ENCODE results near the gene PRAMEF18. TPM values are rescaled to one million over a fixed set of nuclear protein-coding genes. Genes with fewer than 3 reads are reported as not detected.
"Not testable (repeated sequence)": the region's sequence is repeated elsewhere in the genome, so short reads cannot be mapped to it uniquely, and the experiment has no call there.

PRAMEF18 gene
- total RNA-seq, 1 donor from 2014 or later, result not detected

DNA sequence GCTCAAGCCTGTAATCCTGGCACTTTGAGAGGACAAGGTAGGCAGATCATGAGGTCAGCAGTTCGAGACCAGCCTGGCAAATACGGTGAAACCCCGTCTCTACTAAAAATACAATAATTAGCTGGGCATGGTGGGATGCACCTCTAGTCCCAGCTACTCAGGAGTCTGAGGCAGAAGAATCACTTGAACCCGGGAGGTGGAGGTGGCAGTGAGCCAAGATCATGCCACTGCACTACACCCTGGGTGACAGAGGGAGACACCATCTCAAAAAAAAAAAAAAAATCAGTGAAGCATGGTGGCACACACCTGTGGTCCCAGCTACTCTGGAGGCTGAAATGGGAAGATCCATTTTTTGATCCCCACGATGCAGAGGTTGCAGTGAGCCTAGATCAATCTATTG, 4.1 kb upstream of the PRAMEF18 start:
- H3K4me3 ChIP-seq; H3K27ac ChIP-seq; H3K9me3 ChIP-seq; H3K27me3 ChIP-seq; H3K4me1 ChIP-seq; DNase-seq (ENCODE audit: low spot score in 2 of 2); H3K36me3 ChIP-seq; intact Hi-C loops (cut with DNase I): not testable (repeated sequence)

DNA sequence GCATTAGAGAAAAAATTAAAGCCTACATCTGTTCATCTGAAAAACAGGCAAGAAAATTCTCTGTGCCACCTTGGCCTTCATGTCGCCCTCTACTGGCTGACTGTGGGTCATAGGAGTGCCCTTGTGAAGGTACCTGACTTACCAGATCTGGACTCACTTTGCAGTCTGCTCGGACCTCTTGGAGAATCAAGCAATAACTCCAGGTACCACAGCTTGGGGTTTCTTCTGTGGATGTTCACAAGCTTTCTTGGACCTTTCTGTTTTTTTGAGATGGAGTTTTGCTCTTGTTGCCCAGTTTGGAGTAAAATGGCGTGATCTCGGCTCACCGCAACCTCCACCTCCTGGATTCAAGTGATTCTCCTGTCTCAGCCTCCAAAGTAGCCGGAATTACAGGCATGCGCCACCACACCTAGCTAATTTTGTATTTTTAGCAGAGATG, 2.4 kb upstream of the PRAMEF18 start:
- intact Hi-C loops (cut with DNase I), result no loop called here
- no peaks in the 10 kb centered on the region for H3K36me3 ChIP-seq
- no peaks in the 10 kb centered on the region for H3K27me3 ChIP-seq
- H3K4me1 ChIP-seq, result no peaks in the 10 kb centered on the region
- H3K9me3 ChIP-seq, result no peaks in the 10 kb centered on the region
- no peak overlapping the region for H3K4me3 ChIP-seq
- no peak overlapping the region for H3K27ac ChIP-seq
- DNase-seq (ENCODE audit: low spot score in 2 of 2), result no peak
- TF ChIP-seq CTCF (IDR thresholded peaks at IDR 0.05), result peak in 1 of 3 experiments; percentile 31

GRCh38 chr1:13227271-13228055, 1.5 kb upstream of the PRAMEF18 start:
- H3K27me3 ChIP-seq; H3K4me1 ChIP-seq; H3K27ac ChIP-seq; intact Hi-C loops (cut with DNase I); H3K36me3 ChIP-seq; H3K4me3 ChIP-seq; H3K9me3 ChIP-seq; DNase-seq (ENCODE audit: low spot score in 2 of 2): not testable (repeated sequence)

GRCh38 chr1:13224480-13225060, 1.4 kb downstream of the PRAMEF18 start:
- Histone ChIP-seq H3K4me1 (no peaks in the 10 kb centered on the region), H3K27me3 (no peaks in the 10 kb centered on the region), H3K9me3 (no peaks in the 10 kb centered on the region), H3K27ac (no peak overlapping the region), H3K4me3 (no peak overlapping the region), H3K36me3 (no peaks in the 10 kb centered on the region)
- DNase-seq (ENCODE audit: low spot score in 2 of 2), result no peak
- no peak for TF ChIP-seq CTCF (IDR thresholded peaks at IDR 0.05)
- intact Hi-C loops (cut with DNase I), result no loop called here

DNA sequence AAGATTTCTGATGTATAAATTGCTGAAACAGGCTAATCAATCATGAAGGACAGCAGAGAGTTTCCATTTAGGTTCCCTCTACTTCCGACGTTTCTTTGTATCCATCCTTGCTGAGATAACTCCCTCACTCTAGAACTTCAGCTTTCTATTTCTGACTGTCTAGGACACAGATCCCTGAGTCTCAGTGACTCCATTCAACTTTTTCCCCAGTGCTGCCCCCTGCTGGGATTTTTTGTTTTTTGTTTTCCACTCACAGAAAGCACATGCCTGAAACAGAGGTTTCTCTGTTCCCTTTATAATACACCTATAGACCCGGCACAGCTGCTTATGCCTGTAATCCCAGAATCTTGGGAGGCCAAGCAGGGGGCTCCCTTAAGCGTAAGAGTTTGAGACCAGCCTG, 3.2 kb downstream of the PRAMEF18 start:
- H3K9me3 ChIP-seq; H3K4me3 ChIP-seq; intact Hi-C loops (cut with DNase I); H3K27ac ChIP-seq; DNase-seq (ENCODE audit: low spot score in 2 of 2); H3K36me3 ChIP-seq; H3K4me1 ChIP-seq; H3K27me3 ChIP-seq: not testable (repeated sequence)

DNA sequence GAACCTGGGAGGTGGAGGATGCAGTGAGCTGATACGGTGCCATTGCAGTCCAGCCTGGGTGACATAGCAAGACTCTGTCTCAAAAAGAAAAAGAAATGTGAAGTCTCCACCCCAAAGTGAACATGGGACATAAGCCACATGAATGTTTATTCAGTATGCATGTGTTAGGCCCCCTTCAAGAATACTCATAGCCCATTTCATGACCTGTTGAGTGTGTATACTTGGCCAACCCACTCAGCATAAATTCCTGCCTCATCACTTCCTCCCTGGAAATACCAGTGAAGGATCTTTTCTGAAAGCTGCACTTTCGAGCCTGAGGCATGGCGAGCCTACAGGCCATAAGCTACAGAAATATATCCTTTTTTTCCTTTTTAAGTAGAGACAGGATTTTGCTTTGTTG, 6.8 kb downstream of the PRAMEF18 start:
- H3K27me3 ChIP-seq; H3K9me3 ChIP-seq; DNase-seq (ENCODE audit: low spot score in 2 of 2); H3K4me1 ChIP-seq; H3K27ac ChIP-seq; H3K36me3 ChIP-seq; H3K4me3 ChIP-seq; intact Hi-C loops (cut with DNase I): not testable (repeated sequence)

GRCh38 chr1:13216619-13217018, 9.3 kb downstream of the PRAMEF18 start:
- H3K4me3 ChIP-seq; intact Hi-C loops (cut with DNase I); H3K9me3 ChIP-seq; H3K4me1 ChIP-seq; H3K27ac ChIP-seq; H3K27me3 ChIP-seq; H3K36me3 ChIP-seq; DNase-seq (ENCODE audit: low spot score in 2 of 2): not testable (repeated sequence)

DNA sequence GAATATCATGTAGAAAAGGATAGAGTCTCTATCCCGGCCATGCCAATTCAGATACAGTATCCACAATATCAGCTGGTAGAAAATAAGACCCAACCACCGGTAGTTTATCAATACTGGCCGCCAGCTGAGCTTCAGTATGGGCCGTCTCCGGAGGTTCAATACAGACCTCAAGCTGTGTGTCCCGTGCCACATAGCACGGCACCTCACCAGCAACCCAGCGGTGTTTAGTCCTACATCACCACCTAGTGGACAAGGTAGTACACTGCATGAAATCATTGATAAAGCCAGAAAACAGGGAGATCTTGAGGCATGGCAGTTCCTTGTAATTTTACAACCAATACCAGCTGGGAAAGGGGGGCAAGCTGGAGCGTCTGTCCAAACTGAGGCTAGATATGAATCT, 17.2 kb downstream of the PRAMEF18 start:
- H3K4me3 ChIP-seq; DNase-seq (ENCODE audit: low spot score in 2 of 2); intact Hi-C loops (cut with DNase I); H3K9me3 ChIP-seq; H3K27me3 ChIP-seq; H3K27ac ChIP-seq; H3K4me1 ChIP-seq; H3K36me3 ChIP-seq: not testable (repeated sequence)

- intact Hi-C loops (cut with DNase I); H3K36me3 ChIP-seq; H3K4me1 ChIP-seq; H3K9me3 ChIP-seq; H3K4me3 ChIP-seq; H3K27me3 ChIP-seq; DNase-seq (ENCODE audit: low spot score in 2 of 2); H3K27ac ChIP-seq: not testable (repeated sequence)
Observed at GRCh38 chr1:13201309-13201708, 24.6 kb downstream of the PRAMEF18 start, which contains the start of gene PRAMEF13. TSS of gene PRAMEF13 (minus strand) at chr1:13201409. CDS start at chr1:13199589, 1,820 bp downstream.

Other genes starting within 250 kb of the PRAMEF18 start
- not detected for gene PRAMEF27, start 169.6 kb downstream of the PRAMEF18 start, total RNA-seq
- gene HNRNPCL3, start 165.4 kb downstream of the PRAMEF18 start, total RNA-seq, result not detected
- gene PRAMEF25, start 155.4 kb downstream of the PRAMEF18 start, total RNA-seq, result not detected
- not detected for gene HNRNPCL2, start 109.3 kb downstream of the PRAMEF18 start, total RNA-seq
- gene PRAMEF26, start 70.1 kb downstream of the PRAMEF18 start, total RNA-seq, result not detected
- not detected for gene HNRNPCL4, start 60.5 kb downstream of the PRAMEF18 start, total RNA-seq
- not detected for gene PRAMEF9, start 54.3 kb downstream of the PRAMEF18 start, total RNA-seq
- gene PRAMEF13, start 24.7 kb downstream of the PRAMEF18 start, total RNA-seq, result not detected
- not detected for gene PRAMEF5, start 28.0 kb upstream of the PRAMEF18 start, total RNA-seq
- gene PRAMEF8, start 59.0 kb upstream of the PRAMEF18 start, total RNA-seq, result not detected
- not detected for gene PRAMEF33, start 77.4 kb upstream of the PRAMEF18 start, total RNA-seq
- gene PRAMEF15, start 89.4 kb upstream of the PRAMEF18 start, total RNA-seq, result not detected
- not detected for gene PRAMEF14, start 121.0 kb upstream of the PRAMEF18 start, total RNA-seq
- not detected for gene PRAMEF19, start 145.8 kb upstream of the PRAMEF18 start, total RNA-seq
- gene PRAMEF17, start 163.5 kb upstream of the PRAMEF18 start, total RNA-seq, result not detected
- not detected for gene PRAMEF20, start 184.3 kb upstream of the PRAMEF18 start, total RNA-seq

Measured in ascending aorta (tissue), 2 donors.